Activated T-cell treated with anti-CD3 and anti-CD28 coated beads for 24 hours (primary cell): ENCODE results near the gene SRGAP2B.
"Not testable (repeated sequence)": the region's sequence is repeated elsewhere in the genome, so short reads cannot be mapped to it uniquely, and the experiment has no call there.

Experiments used
- DNase-seq: peaks from one replicate; pipeline ENCODE4 v3.0.0-alpha.2; 2020; ENCODE audit warnings: low read depth

The SRGAP2B gene

GRCh38 chr1:145095284-145096057 is at the start of gene SRGAP2B, which contains the start of gene FAM72D:
Gene SRGAP2B, minus strand, starts transcription at chr1:145095328. Its CDS starts 2,427 bp downstream, at chr1:145092901.
Gene FAM72D, plus strand, starts transcription at chr1:145095974. Its CDS starts 874 bp downstream, at chr1:145096848.
- not testable (repeated sequence) for DNase-seq

GRCh38 chr1:145144264-145144913 is 49.3 kb upstream of the SRGAP2B start:
- DNase-seq = not testable (repeated sequence)

- not testable (repeated sequence) for DNase-seq
Observed at GRCh38 chr1:145140549-145140948, 45.4 kb upstream of the SRGAP2B start.

GRCh38 chr1:145134476-145134875 is 39.3 kb upstream of the SRGAP2B start:
- not testable (repeated sequence) for DNase-seq

- DNase-seq = not testable (repeated sequence)
Observed at GRCh38 chr1:145128697-145129469, 33.8 kb upstream of the SRGAP2B start.

GRCh38 chr1:145127144-145127543 is 32.0 kb upstream of the SRGAP2B start:
- not testable (repeated sequence) for DNase-seq

- DNase-seq = not testable (repeated sequence)
Observed at GRCh38 chr1:145125112-145125511, 30.0 kb upstream of the SRGAP2B start.

- not testable (repeated sequence) for DNase-seq
Observed at GRCh38 chr1:145123992-145124641, 29.0 kb upstream of the SRGAP2B start.

- not testable (repeated sequence) for DNase-seq
Observed at GRCh38 chr1:145123062-145123395, 27.9 kb upstream of the SRGAP2B start.

GRCh38 chr1:145122344-145123061 is 27.4 kb upstream of the SRGAP2B start:
- not testable (repeated sequence) for DNase-seq

GRCh38 chr1:145119842-145120241 is 24.7 kb upstream of the SRGAP2B start:
- DNase-seq = not testable (repeated sequence)

GRCh38 chr1:145115587-145116493 is 20.7 kb upstream of the SRGAP2B start:
- DNase-seq = not testable (repeated sequence)

- not testable (repeated sequence) for DNase-seq
Observed at GRCh38 chr1:145114560-145115057, 19.5 kb upstream of the SRGAP2B start.

GRCh38 chr1:145112703-145113102 is 17.6 kb upstream of the SRGAP2B start:
- DNase-seq = not testable (repeated sequence)

GRCh38 chr1:145111674-145112073 is 16.5 kb upstream of the SRGAP2B start:
- not testable (repeated sequence) for DNase-seq

GRCh38 chr1:145103294-145103693 is 8.2 kb upstream of the SRGAP2B start:
- DNase-seq = not testable (repeated sequence)

GRCh38 chr1:145101725-145102124 is 6.6 kb upstream of the SRGAP2B start:
- DNase-seq = not testable (repeated sequence)

GRCh38 chr1:145094655-145095211 is 395 bp downstream of the SRGAP2B start:
- not testable (repeated sequence) for DNase-seq

GRCh38 chr1:145093517-145094149 is 1.5 kb downstream of the SRGAP2B start:
- not testable (repeated sequence) for DNase-seq
